Ovary (tissue), 10 donors: ENCODE measurements around the gene PRR23E. TPM values are rescaled to one million over a fixed set of nuclear protein-coding genes. Genes with fewer than 3 reads are reported as not detected.

Experiments
- DNase-seq, 5 donors: peaks; one replicate each; pipeline ENCODE4 v3.0.0-alpha.2; 2019 to 2020
- H3K27ac ChIP-seq, 2 donors: fragments of 200-600 bp; one replicate each; pipeline versions ENCODE4 v1.5.1 to v1.8.0; 2019 to 2022
- H3K27me3 ChIP-seq: fragments of 200-600 bp; one replicate; pipeline ENCODE4 v1.8.0; 2022
- H3K36me3 ChIP-seq: fragments of 200-600 bp; sonication (generic); one replicate; pipeline ENCODE4 v1.5.1; 2019
- H3K4me1 ChIP-seq: one replicate; pipeline ENCODE4 v1.8.1; 2013; ENCODE audit warnings: mild to moderate bottlenecking, moderate library complexity; ENCODE audit not compliant: insufficient read depth
- H3K4me3 ChIP-seq: fragments of 200-600 bp; sonication (generic); one replicate; pipeline ENCODE4 v1.5.1; 2017
- H3K9me3 ChIP-seq, 2 donors: fragments of 200-600 bp in 1 of 2; sonication (generic) in 1 of 2; one replicate each; pipeline versions ENCODE4 v1.5.1 to v1.8.1; 2013 to 2019; ENCODE audit warnings: mild to moderate bottlenecking in 1 of 2, moderate library complexity in 1 of 2
- EP300 ChIP-seq: sonication (generic); formaldehyde crosslinking; IDR thresholded peaks from one replicate; pipeline ENCODE4 v1.6.1; 2017; ENCODE audit warnings: antibody characterized with exemption
- POLR2A ChIP-seq: fragments of 450-650 bp; IDR thresholded peaks from one replicate; pipeline ENCODE4 v1.6.1; 2017; ENCODE audit warnings: antibody characterized with exemption, mild to moderate bottlenecking, moderate library complexity
- WGBS, 3 donors: extraction: QIAGEN DNeasy Blood & Tissue Kit in 1 of 3; methylation state at CpG; one replicate each; pipeline versions ENCODE4 v1.1.5 to v1.1.7; 2013 to 2017; 5-methylcytosine and 5-hydroxymethylcytosine counted together
- intact Hi-C, 4 donors: fragments of 100-400 bp; cut with DNase I; formaldehyde crosslinking; loops; one replicate each; pipeline versions ENCODE4 v1.11.0 to v1.15.1; 2022 to 2023
- long read RNA-seq, 3 donors: library from polyadenylated mRNA in 2 of 3; unstranded in 2 of 3; transcript quantifications; one replicate each; pipeline ENCODE4 v2.0.0 and lab custom pipeline, GENCODE V29; 2021 to 2026
- polyA plus RNA-seq, 2 donors: library from polyadenylated mRNA; stranded (reverse); fragments of 200-250 nt in 1 of 2; fragments of 350-450 nt in 1 of 2; fragmentation: Illumina TruSeq in 1 of 2; extraction: RNeasy Lipid Tissue Mini Kit (QIAGEN cat#74804) in 1 of 2; gene quantifications; one replicate each; pipeline ENCODE4 v1.2.3, GENCODE V29; 2013 to 2014
- total RNA-seq, 7 donors: library from RNA; depleted of rRNA in 2 of 7; stranded (reverse); fragments of >200 nt in 2 of 7; fragmentation: NEBNext Ultra II Directional in 3 of 7; extraction: Animal tissue kit (Norgen Biotek cat#: 25700) in 3 of 7; gene quantifications; one replicate each; pipeline versions ENCODE4 v1.1.0 to v1.2.4, GENCODE V29; 2016 to 2023
- TF ChIP-seq, protein P1 (sequence below), 3 donors: fragments of 450-650 bp in 2 of 3; fragments of 200-600 bp in 1 of 3; IDR thresholded peaks; one replicate each; pipeline versions ENCODE4 v1.5.1 to v1.8.0; 2016 to 2022; ENCODE audit warnings: antibody characterized with exemption in 3 of 3, mild to moderate bottlenecking in 1 of 3
- donor health status: DM: no; HTN: no; CAD: no; lungs with moderate emphysema.
- donor health status: DM: no; HTN: no; CAD: no.
- donor health status: Bipolar disorder and iron deficiency.
- donor health status: DM: yes; HTN: yes; CAD: no.
- donor health status: DM: no; HTN: no; CAD: no.
- donor health status: DM: yes; HTN: yes; CAD: no.

The PRR23E gene, protein sequence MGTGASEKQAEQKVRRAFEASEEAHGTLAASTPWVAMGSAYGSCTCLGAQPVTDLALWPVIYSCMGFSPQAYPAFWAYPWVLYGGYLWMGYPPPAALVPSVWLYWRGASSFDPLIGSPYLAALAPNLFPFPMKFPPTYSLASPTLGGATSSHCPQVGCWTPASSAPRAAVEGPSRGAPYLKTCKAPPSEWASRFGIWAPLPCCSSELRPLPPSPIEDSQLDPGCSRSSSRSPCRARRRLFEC
- total RNA-seq (not detected), polyA plus RNA-seq (under 1 TPM in 1 of 2 donors, not detected in 1; 0.08 TPM)
- long read RNA-seq, donor 1 = 0 reads
- long read RNA-seq, donor 2 = 0 reads
- long read RNA-seq, donor 3 = 0 reads

DNA sequence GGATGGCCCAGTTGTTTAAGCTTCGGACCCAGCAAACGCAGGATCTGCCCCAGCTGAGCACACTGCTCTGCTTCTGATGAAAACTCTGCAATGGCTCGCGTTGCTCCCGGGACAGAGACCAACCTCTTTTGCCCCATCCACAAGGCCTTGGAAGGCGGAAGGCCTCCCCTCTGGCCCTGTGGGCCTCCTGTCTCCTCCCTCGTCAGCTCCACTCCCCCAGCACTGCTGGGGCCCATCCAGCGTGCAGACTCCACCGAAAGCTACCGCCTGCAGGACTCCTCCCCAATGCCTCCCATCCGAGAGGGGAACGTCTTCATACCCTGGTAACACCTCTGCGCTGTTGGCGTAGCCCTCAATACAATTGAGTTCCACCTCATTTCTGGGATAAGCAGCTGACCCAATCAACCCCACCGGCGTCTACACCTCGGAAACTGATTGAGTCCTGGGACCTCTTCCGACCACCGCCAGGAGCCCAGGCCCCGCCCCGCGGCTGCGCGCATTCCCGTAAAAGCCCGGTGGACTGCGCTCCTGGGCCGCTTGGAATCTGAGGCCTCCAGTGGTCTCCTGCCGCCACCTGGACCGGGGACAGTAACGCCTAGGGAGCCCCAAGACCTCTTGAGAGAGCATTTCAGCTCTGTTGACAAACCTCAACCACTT, at the start of gene PRR23E:
Gene PRR23E (plus strand): TSS at position 556 of the 657 bp plus-strand sequence. CDS start 3,555 bp downstream, outside the sequence.
- 92 to 93% (median 92%) methylated on average over 31 of the region's 31 CpGs for WGBS, 3 donors
- intact Hi-C loops = no loop called here
- H3K27me3 ChIP-seq = no peaks in the 10 kb centered on the region
- no peak within 1 kb of the TSS for H3K4me3 ChIP-seq
- no peaks in the 10 kb centered on the region for H3K9me3 ChIP-seq
- no peak for DNase-seq
- no peaks in the 10 kb centered on the region for H3K36me3 ChIP-seq
- H3K27ac ChIP-seq = no peak within 1 kb of the TSS
- TF ChIP-seq, protein P1, sequence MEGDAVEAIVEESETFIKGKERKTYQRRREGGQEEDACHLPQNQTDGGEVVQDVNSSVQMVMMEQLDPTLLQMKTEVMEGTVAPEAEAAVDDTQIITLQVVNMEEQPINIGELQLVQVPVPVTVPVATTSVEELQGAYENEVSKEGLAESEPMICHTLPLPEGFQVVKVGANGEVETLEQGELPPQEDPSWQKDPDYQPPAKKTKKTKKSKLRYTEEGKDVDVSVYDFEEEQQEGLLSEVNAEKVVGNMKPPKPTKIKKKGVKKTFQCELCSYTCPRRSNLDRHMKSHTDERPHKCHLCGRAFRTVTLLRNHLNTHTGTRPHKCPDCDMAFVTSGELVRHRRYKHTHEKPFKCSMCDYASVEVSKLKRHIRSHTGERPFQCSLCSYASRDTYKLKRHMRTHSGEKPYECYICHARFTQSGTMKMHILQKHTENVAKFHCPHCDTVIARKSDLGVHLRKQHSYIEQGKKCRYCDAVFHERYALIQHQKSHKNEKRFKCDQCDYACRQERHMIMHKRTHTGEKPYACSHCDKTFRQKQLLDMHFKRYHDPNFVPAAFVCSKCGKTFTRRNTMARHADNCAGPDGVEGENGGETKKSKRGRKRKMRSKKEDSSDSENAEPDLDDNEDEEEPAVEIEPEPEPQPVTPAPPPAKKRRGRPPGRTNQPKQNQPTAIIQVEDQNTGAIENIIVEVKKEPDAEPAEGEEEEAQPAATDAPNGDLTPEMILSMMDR (IDR thresholded peaks at IDR 0.05) = no peak
- TF ChIP-seq EP300 = no peak
- TF ChIP-seq POLR2A = no peak
- no peaks in the 10 kb centered on the region for H3K4me1 ChIP-seq

DNA sequence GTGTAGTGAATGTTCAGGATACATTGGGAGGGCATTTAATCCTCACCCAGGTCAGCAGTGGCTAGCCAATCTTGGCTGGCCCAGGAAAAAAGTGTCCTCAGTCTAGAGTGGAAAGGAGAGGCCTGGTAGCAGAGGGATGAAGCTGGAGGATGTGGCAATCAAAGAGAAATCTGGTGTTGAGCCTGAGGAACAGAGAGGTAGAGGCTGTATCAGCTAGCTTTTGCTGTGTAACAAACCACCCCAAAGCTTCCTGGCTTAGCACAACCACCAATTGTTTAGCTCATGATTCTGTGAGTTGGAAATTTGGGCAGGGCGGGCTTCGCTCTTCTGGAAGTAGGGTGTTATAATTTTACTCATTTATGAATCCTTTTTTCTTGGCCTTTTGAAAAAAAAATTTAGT, 49.8 kb upstream of the PRR23E start:
- H3K4me3 ChIP-seq = no peak overlapping the region
- no peak for DNase-seq
- H3K4me1 ChIP-seq = no peaks in the 10 kb centered on the region
- H3K27me3 ChIP-seq = no peaks in the 10 kb centered on the region
- no peak for TF ChIP-seq POLR2A
- no peak for TF ChIP-seq EP300
- H3K27ac ChIP-seq = no peak overlapping the region
- intact Hi-C loops = no loop called here
- no peaks in the 10 kb centered on the region for H3K36me3 ChIP-seq
- 78 to 94% (median 91%) methylated on average over 2 of the region's 2 CpGs for WGBS, 3 donors
- no peaks in the 10 kb centered on the region for H3K9me3 ChIP-seq

DNA sequence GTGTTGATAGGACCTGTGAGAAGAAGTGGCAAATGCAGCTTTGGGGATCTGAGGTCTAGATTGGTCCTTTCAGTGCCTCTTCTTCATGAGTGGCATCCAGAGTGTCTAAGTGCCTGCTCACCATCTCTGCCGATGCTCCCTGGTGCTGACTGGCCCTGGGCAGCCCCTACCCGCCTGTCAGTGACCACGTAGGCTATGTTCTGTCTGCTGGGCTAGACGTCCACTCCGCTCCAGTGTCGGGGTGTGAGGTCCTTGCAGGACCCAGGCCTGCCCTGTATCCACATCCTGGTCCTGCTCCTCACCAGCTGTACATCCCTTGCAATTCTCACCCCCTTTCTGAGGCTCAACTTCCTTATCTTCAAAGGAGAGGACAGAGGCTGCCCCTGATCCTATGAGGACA, 48.3 kb upstream of the PRR23E start:
- 78 to 93% (median 88%) methylated on average over 6 of the region's 6 CpGs for WGBS, 3 donors
- Histone ChIP-seq H3K9me3 (no peaks in the 10 kb centered on the region), H3K27ac (no peak overlapping the region), H3K27me3 (no peaks in the 10 kb centered on the region), H3K4me3 (no peak overlapping the region), H3K4me1 (no peaks in the 10 kb centered on the region), H3K36me3 (no peaks in the 10 kb centered on the region)
- DNase-seq = no peak
- TF ChIP-seq EP300 = no peak
- TF ChIP-seq POLR2A = no peak
- TF ChIP-seq, protein P1 (IDR thresholded peaks at IDR 0.05) = no peak
- intact Hi-C loops = no loop called here

DNA sequence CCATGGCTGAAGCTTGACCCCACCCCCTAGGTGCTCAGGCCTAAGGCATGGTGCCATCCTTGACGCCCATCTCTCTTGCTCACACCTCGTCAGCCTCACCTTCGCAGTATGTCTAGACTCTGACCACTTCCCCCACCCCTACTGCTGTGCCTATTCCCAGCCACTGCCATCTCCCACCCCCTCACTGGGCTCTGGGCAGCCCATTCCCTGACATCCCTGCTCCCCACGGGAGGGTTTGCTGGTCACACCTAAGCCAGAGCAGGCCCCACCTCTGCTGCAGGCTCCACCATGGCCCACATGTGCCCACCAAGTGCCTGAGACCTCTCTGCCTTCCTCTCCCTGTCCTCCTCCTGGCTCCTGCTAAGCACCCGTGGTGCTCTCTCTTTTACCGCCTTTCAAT, 47.7 kb upstream of the PRR23E start:
- WGBS, 3 donors = 87 to 92% (median 90%) methylated on average over 6 of the region's 6 CpGs
- Histone ChIP-seq H3K27me3 (no peaks in the 10 kb centered on the region), H3K9me3 (no peaks in the 10 kb centered on the region), H3K36me3 (no peaks in the 10 kb centered on the region), H3K27ac (no peak overlapping the region), H3K4me3 (no peak overlapping the region), H3K4me1 (no peaks in the 10 kb centered on the region)
- DNase-seq = no peak
- intact Hi-C loops = no loop called here
- TF ChIP-seq, protein P1 (IDR thresholded peaks at IDR 0.05) = no peak
- no peak for TF ChIP-seq EP300
- TF ChIP-seq POLR2A = no peak

DNA sequence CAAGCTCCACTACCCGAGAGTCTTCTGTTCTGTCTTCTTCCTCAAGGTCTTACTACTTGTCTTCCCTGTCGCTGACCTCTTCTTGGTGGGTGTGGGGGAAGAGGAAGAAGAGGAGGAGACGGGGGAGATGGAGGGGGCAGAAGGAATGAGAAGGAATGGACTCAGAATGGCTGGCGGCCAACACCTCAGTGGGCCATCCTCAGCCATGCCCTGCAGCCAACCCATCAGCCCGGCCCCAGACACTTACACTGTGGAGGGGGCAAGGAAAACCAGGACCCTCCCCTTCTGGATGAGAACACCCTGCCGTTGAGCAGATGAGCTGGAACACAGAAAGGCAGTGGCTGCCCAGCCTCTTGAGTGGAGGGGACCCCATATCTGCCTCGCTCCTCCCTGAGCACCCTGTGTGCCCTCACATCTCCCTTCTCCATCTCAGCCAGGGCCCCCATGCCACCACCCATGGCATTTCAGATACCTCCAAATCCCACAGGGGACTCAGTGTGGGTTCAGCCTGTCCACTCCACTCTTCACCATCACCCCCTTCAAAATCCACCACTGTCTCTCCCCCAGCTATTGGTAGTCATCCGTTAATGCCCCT, 45.5 kb upstream of the PRR23E start:
- TF ChIP-seq, protein P1 (IDR thresholded peaks at IDR 0.05) = no peak
- TF ChIP-seq POLR2A (no peak), EP300 (no peak)

More for the DNA sequence above, 45.5 kb upstream of the PRR23E start:
- Histone ChIP-seq H3K27me3 (no peaks in the 10 kb centered on the region), H3K27ac (no peak overlapping the region), H3K9me3 (no peaks in the 10 kb centered on the region), H3K36me3 (no peaks in the 10 kb centered on the region), H3K4me1 (no peaks in the 10 kb centered on the region), H3K4me3 (no peak overlapping the region)
- no peak for DNase-seq
- 74 to 76% (median 76%) methylated on average over 8 of the region's 8 CpGs for WGBS, 3 donors
- intact Hi-C loops = no loop called here
